Subcutaneous adipose tissue (tissue), 4 donors: ENCODE measurements around the gene CCDC74B. TPM values are rescaled to one million over a fixed set of nuclear protein-coding genes. Genes with fewer than 3 reads are reported as not detected.

Experiments used
- small RNA-seq: library from RNA; depleted of rRNA; stranded (forward); fragments of <200 nt; gene quantifications from one replicate; pipeline ENCODE3, GENCODE V24; 2016
- total RNA-seq, 4 donors: library from RNA; depleted of rRNA; stranded (reverse); fragments of >200 nt; gene quantifications; one replicate each; pipeline ENCODE4 v1.1.0, GENCODE V29; 2016

Gene CCDC74B
- total RNA-seq, 4 donors from 2014 or later, result 1.3 to 2.6 (median 2.1) TPM

Small RNAs within 50 kb of the gene (small RNA-seq; reads per million reads assigned to genes)
- gene RNU6-1049P, result not detected

Other genes with a start within 250 kb of the CCDC74B start
- gene RAB6C, start 165.4 kb downstream of the CCDC74B start, total RNA-seq, result not detected
- not detected for gene POTEF, start 15.9 kb downstream of the CCDC74B start, total RNA-seq
- gene SMPD4, start 36.5 kb upstream of the CCDC74B start, total RNA-seq, result 10 to 100 TPM; 20.9 to 38.2 (median 25.9) TPM
- gene MZT2B, start 37.1 kb upstream of the CCDC74B start, total RNA-seq, result 100 to 1,000 TPM in 1 of 4 donors, 10 to 100 TPM in 3; 20.7 to 109 (median 93.2) TPM
- not detected for gene TUBA3E, start 53.3 kb upstream of the CCDC74B start, total RNA-seq
- gene IMP4, start 197.8 kb upstream of the CCDC74B start, total RNA-seq, result 100 to 1,000 TPM in 1 of 4 donors, 10 to 100 TPM in 3; 66.5 to 112 (median 75.2) TPM
- gene PTPN18, start 210.9 kb upstream of the CCDC74B start, total RNA-seq, result 10 to 100 TPM; 29.2 to 64.3 (median 58.7) TPM